GM23338 (cell line): ENCODE results near the gene TCF7L1. TPM values are rescaled to one million over a fixed set of nuclear protein-coding genes. Genes with fewer than 3 reads are reported as not detected.

ENCODE experiments used
- ATAC-seq: fragments of 200-7000 bp; cut with Tn5 transposase; 3 replicates; pipeline ENCODE4 v1.9.1; 2020
- DNase-seq: peaks from one replicate; pipeline ENCODE4 v3.0.0-alpha.2; 2015; ENCODE audit warnings: low spot score
- H2AFZ ChIP-seq: fragments of 200-600 bp; sonication (generic); 2 replicates; pipeline ENCODE4 v1.8.0; 2016; ENCODE audit warnings: antibody characterized with exemption, mild to moderate bottlenecking, moderate library complexity
- H3F3A ChIP-seq: fragments of 200-600 bp; sonication (generic); replicated peaks from 2 replicates; pipeline ENCODE4 v1.8.0; 2017; ENCODE audit warnings: antibody characterized with exemption, mixed run types, low read depth
- H3K27ac ChIP-seq: fragments of 200-600 bp; sonication (generic); 2 replicates; pipeline ENCODE4 v1.6.1; 2016; ENCODE audit warnings: low read depth
- H3K27me3 ChIP-seq: fragments of 200-600 bp; sonication (generic); 2 replicates; pipeline ENCODE4 v1.8.0; 2016; ENCODE audit warnings: mild to moderate bottlenecking, mixed run types, moderate library complexity; ENCODE audit not compliant: insufficient read depth
- H3K36me3 ChIP-seq: fragments of 200-600 bp; sonication (generic); 2 replicates; pipeline ENCODE4 v1.8.0; 2016; ENCODE audit warnings: mild to moderate bottlenecking; ENCODE audit not compliant: insufficient read depth
- H3K4me1 ChIP-seq: fragments of 200-600 bp; sonication (generic); 2 replicates; pipeline ENCODE4 v1.8.0; 2016; ENCODE audit warnings: mild to moderate bottlenecking, moderate library complexity; ENCODE audit not compliant: insufficient read depth
- H3K4me2 ChIP-seq: fragments of 200-600 bp; sonication (generic); 2 replicates; pipeline ENCODE4 v1.7.1; 2017; ENCODE audit warnings: mixed run types
- H3K4me3 ChIP-seq: fragments of 200-600 bp; sonication (generic); 2 replicates; pipeline ENCODE4 v1.6.1; 2016; ENCODE audit warnings: mixed run types
- H3K79me2 ChIP-seq: fragments of 200-600 bp; sonication (generic); replicated peaks from 2 replicates; pipeline ENCODE4 v1.8.0; 2017; ENCODE audit warnings: mild to moderate bottlenecking; ENCODE audit not compliant: insufficient read depth
- H3K9me2 ChIP-seq: fragments of 200-600 bp; sonication (generic); 2 replicates; pipeline ENCODE4 v1.8.0; 2017; ENCODE audit not compliant: insufficient read depth
- H4K20me1 ChIP-seq: fragments of 200-600 bp; sonication (generic); replicated peaks from 2 replicates; pipeline ENCODE4 v1.8.0; 2017; ENCODE audit warnings: mild to moderate bottlenecking; ENCODE audit not compliant: insufficient read depth
- H3K27ac Mint-ChIP-seq: 2 replicates; pipeline ENCODE4 v1.8.0; 2020; ENCODE audit warnings: inconsistent platforms, mild to moderate bottlenecking, moderate library complexity, mixed read lengths
- H3K27me3 Mint-ChIP-seq: 3 replicates; pipeline ENCODE4 v1.8.0; 2022; ENCODE audit warnings: low read depth, mild to moderate bottlenecking, moderate library complexity, mixed read lengths, inconsistent platforms; ENCODE audit not compliant: insufficient read depth, poor library complexity
- H3K36me3 Mint-ChIP-seq: 3 replicates; pipeline ENCODE4 v1.8.0; 2021; ENCODE audit warnings: low read depth, mild to moderate bottlenecking, inconsistent platforms, moderate library complexity, mixed read lengths
- H3K4me1 Mint-ChIP-seq: 3 replicates; pipeline ENCODE4 v1.8.0; 2020; ENCODE audit warnings: mild to moderate bottlenecking, inconsistent platforms, mixed read lengths
- H3K4me3 Mint-ChIP-seq: 3 replicates; pipeline ENCODE4 v1.8.0; 2021; ENCODE audit warnings: moderate library complexity, mild to moderate bottlenecking, inconsistent platforms, mixed read lengths
- H3K9me3 Mint-ChIP-seq: 3 replicates; pipeline ENCODE4 v1.8.0; 2020; ENCODE audit warnings: moderate library complexity, mild to moderate bottlenecking, inconsistent platforms, mixed read lengths
- CREB1 ChIP-seq: fragments of 250-450 bp; sonication (Bioruptor Pico); IDR thresholded peaks from 2 replicates; pipeline ENCODE4 v1.5.0; 2020; ENCODE audit warnings: low read depth, mild to moderate bottlenecking, moderate library complexity
- CTCF ChIP-seq, 2 experiments: fragments of 200-600 bp in 1 of 2; sonication (generic) in 1 of 2; conservative IDR thresholded peaks; 2 replicates each; pipeline versions ENCODE4 v1.5.1 to v1.6.1; 2016 to 2017; ENCODE audit warnings: antibody characterized with exemption in 2 of 2, low read depth in 2 of 2, mild to moderate bottlenecking in 2 of 2, moderate library complexity in 1 of 2
- ETS1 ChIP-seq: IDR thresholded peaks from 2 replicates; pipeline ENCODE4 v1.6.1; 2016; ENCODE audit warnings: antibody characterized with exemption
- EZH2 ChIP-seq: fragments of 200-600 bp; sonication (generic); IDR thresholded peaks from one replicate; pipeline ENCODE4 v1.8.0; 2017; ENCODE audit warnings: antibody characterized with exemption, mild to moderate bottlenecking, low read depth; ENCODE audit not compliant: unreplicated experiment
- EZH2phosphoT487 ChIP-seq: fragments of 200-600 bp; sonication (generic); IDR thresholded peaks from one replicate; pipeline ENCODE4 v1.8.1; 2018; ENCODE audit warnings: antibody characterized with exemption; ENCODE audit not compliant: unreplicated experiment
- JUNB ChIP-seq: IDR thresholded peaks from one replicate; pipeline ENCODE4 v1.6.1; 2016; ENCODE audit warnings: antibody characterized with exemption; ENCODE audit not compliant: unreplicated experiment
- NANOG ChIP-seq: IDR thresholded peaks from 2 replicates; pipeline ENCODE4 v1.6.1; 2016; ENCODE audit warnings: antibody characterized with exemption, borderline replicate concordance
- POLR2AphosphoS5 ChIP-seq: IDR thresholded peaks from 2 replicates; pipeline ENCODE4 v1.6.1; 2016; ENCODE audit warnings: antibody characterized with exemption, low read depth
- REST ChIP-seq: IDR thresholded peaks from one replicate; pipeline ENCODE4 v1.6.1; 2018; ENCODE audit warnings: antibody characterized with exemption; ENCODE audit not compliant: unreplicated experiment
- STAT1 ChIP-seq: IDR thresholded peaks from one replicate; pipeline ENCODE4 v1.6.1; 2016; ENCODE audit warnings: antibody characterized with exemption; ENCODE audit not compliant: unreplicated experiment
- ZNF114 ChIP-seq: fragments of 250-450 bp; sonication (Bioruptor Pico); IDR thresholded peaks from 2 replicates; pipeline ENCODE4 v1.5.0; 2020; ENCODE audit warnings: mild to moderate bottlenecking, moderate library complexity
- ZNF331 ChIP-seq: fragments of 250-450 bp; sonication (Bioruptor Pico); IDR thresholded peaks from 2 replicates; pipeline ENCODE4 v1.5.0; 2020; ENCODE audit warnings: low read depth, mild to moderate bottlenecking, moderate library complexity
- polyA plus RNA-seq: library from polyadenylated mRNA; unstranded; fragments of >200 nt; fragmentation: Nextera tagmentation; extraction: Ambion mirVana; gene quantifications from 2 replicates; pipeline ENCODE4 v1.2.1, GENCODE V29; 2016
- total RNA-seq: library from RNA; depleted of rRNA; stranded (reverse); fragments of >200 nt; shearing (Covaris generic); gene quantifications from 2 replicates; pipeline ENCODE4 v1.2.3, GENCODE V29; 2014

Gene TCF7L1
- total and polyA plus RNA-seq, 2 experiments from 2014 or later: 47.3 to 101 TPM

- peaks cover under 1% of the 10 kb centered on the region; the same call in 1 of the 3 replicates for H3K4me1 Mint-ChIP-seq
- Histone ChIP-seq H3K27me3 (no peaks in the 10 kb centered on the region), H3K79me2 (peaks cover 25% of the 10 kb centered on the region), H3K27ac (no peak overlapping the region), H3K4me3 (no peak overlapping the region), H3F3A (no peaks in the 10 kb centered on the region; the same call in none of the 2 replicates), H3K4me2 (no peak overlapping the region), H2AFZ (no peak overlapping the region), H3K9me2 (no peaks in the 10 kb centered on the region), H3K4me1 (no peaks in the 10 kb centered on the region), H4K20me1 (peaks cover 19% of the 10 kb centered on the region), H3K36me3 (peaks cover 38% of the 10 kb centered on the region)
- no peak for ATAC-seq
- no peak for DNase-seq
- TF ChIP-seq CREB1 (CRISPR knock-in tag) (no peak), JUNB (no peak), NANOG (no peak), EZH2phosphoT487 (no peak), REST (no peak), ETS1 (no peak), CTCF (conservative IDR thresholded peaks at IDR 0.05; ENCODE audit: low read depth in 2 of 2) (no peak), ZNF114 (CRISPR knock-in tag) (no peak), ZNF331 (CRISPR knock-in tag) (no peak), EZH2 (no peak), STAT1 (no peak), POLR2AphosphoS5 (no peak)
- H3K27ac Mint-ChIP-seq: no peak overlapping the region
- no peaks in the 10 kb centered on the region for H3K9me3 Mint-ChIP-seq
- peaks cover 10% of the 10 kb centered on the region for H3K27me3 Mint-ChIP-seq
- H3K36me3 Mint-ChIP-seq: peaks cover 71% of the 10 kb centered on the region
- H3K4me3 Mint-ChIP-seq: no peak overlapping the region
These were observed 186.6 kb downstream of the TCF7L1 start for GRCh38 chr2:85319796-85320195.
